ENCODE data around the gene TXNL4B. TPM values are rescaled to one million over a fixed set of nuclear protein-coding genes. Genes with fewer than 3 reads are reported as not detected.

The TXNL4B gene
- total and polyA plus RNA-seq, 2 donors: 7.7 to 16.2 TPM

DNA sequence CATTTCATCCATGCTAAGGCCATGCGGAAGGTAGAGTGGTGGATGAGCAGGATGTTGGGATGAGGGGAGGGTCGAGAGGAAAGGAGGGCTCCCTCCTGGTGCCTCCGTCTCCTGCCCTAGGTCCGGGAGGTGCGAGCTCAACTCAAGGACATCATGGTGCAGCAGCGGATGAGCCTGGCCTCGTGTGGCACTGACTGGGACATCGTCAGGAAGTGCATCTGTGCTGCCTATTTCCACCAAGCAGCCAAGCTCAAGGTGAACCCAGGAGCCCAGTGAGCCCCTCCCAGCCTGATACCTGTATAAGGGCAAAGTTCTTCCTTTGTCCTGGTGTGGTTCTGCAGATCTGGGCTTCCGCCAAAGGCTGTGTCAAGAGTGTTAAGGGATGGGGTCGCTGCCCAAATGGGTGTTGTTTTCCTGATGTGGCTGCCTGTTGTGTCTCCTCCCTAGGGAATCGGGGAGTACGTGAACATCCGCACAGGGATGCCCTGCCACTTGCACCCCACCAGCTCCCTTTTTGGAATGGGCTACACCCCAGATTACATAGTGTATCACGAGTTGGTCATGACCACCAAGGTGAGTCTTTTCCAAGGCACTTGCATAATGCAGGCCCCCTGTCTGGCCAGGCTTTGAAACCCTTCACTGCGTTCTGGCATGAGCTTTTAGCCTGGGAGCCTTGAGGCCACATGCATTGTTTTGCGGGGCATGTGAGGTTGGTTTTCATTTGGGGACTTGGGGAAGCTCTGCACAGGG lies 15.1 kb upstream of the TXNL4B start:
- Histone ChIP-seq H3K4me3 (ENCODE audit: low read depth, low read length) (no peak overlapping the region), H3K4me1 (ENCODE audit: insufficient read depth) (no peaks in the 10 kb centered on the region), H3K27ac (ENCODE audit: low read depth) (no peak overlapping the region), H3K36me3 (ENCODE audit: insufficient read depth) (peaks cover 28% of the 10 kb centered on the region)
- DNase-seq (ENCODE audit: extremely low spot score): no peak
- 87% methylated on average over 16 of the region's 16 CpGs for WGBS

DNA sequence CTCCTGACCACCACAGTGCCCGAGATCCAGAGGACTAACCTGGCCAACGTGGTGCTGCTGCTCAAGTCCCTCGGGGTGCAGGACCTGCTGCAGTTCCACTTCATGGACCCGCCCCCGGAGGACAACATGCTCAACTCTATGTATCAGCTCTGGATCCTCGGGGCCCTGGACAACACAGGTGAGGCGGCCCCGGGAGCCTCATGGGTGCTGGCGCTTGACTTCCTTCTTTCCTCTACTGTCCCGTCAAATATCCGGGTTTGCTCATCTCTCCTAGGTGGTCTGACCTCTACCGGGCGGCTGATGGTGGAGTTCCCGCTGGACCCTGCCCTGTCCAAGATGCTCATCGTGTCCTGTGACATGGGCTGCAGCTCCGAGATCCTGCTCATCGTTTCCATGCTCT lies 14.0 kb upstream of the TXNL4B start:
- no peak for DNase-seq (ENCODE audit: extremely low spot score)
- 93% methylated on average over 17 of the region's 17 CpGs for WGBS
- Histone ChIP-seq H3K4me1 (ENCODE audit: insufficient read depth) (no peaks in the 10 kb centered on the region), H3K4me3 (ENCODE audit: low read depth, low read length) (no peak overlapping the region), H3K27ac (ENCODE audit: low read depth) (no peak overlapping the region), H3K36me3 (ENCODE audit: insufficient read depth) (peaks cover 29% of the 10 kb centered on the region)

- WGBS: 96% methylated on average over 12 of the region's 12 CpGs
- H3K4me1 ChIP-seq (ENCODE audit: insufficient read depth): no peaks in the 10 kb centered on the region
- peaks cover 33% of the 10 kb centered on the region for H3K36me3 ChIP-seq (ENCODE audit: insufficient read depth)
- H3K27ac ChIP-seq (ENCODE audit: low read depth): no peak overlapping the region
- no peak overlapping the region for H3K4me3 ChIP-seq (ENCODE audit: low read depth, low read length)
- no peak for DNase-seq (ENCODE audit: extremely low spot score)
Measured at GRCh38 chr16:72105978-72106377, 12.6 kb upstream of the TXNL4B start.

- no peak overlapping the region for H3K27ac ChIP-seq (ENCODE audit: low read depth)
- WGBS: 97% methylated on average over 9 of the region's 9 CpGs
- no peak for DNase-seq (ENCODE audit: extremely low spot score)
- H3K4me3 ChIP-seq (ENCODE audit: low read depth, low read length): no peak overlapping the region
- peaks cover 27% of the 10 kb centered on the region for H3K36me3 ChIP-seq (ENCODE audit: insufficient read depth)
- no peaks in the 10 kb centered on the region for H3K4me1 ChIP-seq (ENCODE audit: insufficient read depth)
Measured at GRCh38 chr16:72104905-72105304, 11.5 kb upstream of the TXNL4B start.

DNA sequence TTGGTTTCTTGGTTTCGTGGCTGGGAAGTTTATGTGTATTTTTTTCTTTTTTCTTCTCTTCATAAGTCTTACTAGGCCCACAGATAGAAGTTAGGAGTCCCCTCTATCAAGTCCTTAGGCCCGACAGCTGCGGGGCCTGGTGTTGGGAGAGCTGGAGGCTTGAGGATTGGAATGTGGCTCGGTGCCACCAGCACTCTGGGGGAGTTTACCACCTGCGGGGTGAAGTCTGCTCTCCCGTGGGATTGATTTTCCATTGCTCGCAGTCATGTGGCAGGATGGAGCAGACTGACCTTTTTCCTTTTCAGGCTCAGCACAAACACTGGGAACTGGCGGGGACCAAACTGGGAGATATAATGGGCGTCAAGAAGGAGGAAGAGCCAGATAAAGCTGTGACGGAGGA lies 7.8 kb upstream of the TXNL4B start:
- Histone ChIP-seq H3K4me1 (ENCODE audit: insufficient read depth) (no peaks in the 10 kb centered on the region), H3K36me3 (ENCODE audit: insufficient read depth) (peaks cover 19% of the 10 kb centered on the region), H3K4me3 (ENCODE audit: low read depth, low read length) (no peak overlapping the region), H3K27ac (ENCODE audit: low read depth) (no peak overlapping the region)
- WGBS: 89% methylated on average over 10 of the region's 10 CpGs
- DNase-seq (ENCODE audit: extremely low spot score): no peak

DNA sequence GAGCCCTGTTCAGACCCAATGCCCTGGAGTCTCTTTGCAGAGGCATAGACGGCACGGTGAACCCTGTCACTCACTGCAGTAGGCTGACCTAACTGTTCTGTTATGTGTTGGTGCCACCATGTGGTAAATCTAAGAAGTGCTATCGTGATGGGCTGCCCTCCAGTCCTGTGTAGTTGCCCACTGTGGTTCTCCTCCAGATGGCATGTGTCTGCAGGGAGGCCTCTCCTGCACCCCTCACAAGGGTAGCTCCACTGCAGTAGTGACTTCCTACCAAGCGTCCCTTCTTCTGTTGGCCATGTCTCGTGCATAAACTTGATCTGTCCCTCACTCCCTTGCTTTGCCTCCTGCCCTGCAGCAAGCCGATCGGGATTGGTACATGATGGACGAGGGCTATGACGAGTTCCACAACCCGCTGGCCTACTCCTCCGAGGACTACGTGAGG lies 6.0 kb upstream of the TXNL4B start:
- H3K36me3 ChIP-seq (ENCODE audit: insufficient read depth): peaks cover 15% of the 10 kb centered on the region
- no peaks in the 10 kb centered on the region for H3K4me1 ChIP-seq (ENCODE audit: insufficient read depth)
- no peak for DNase-seq (ENCODE audit: extremely low spot score)
- no peak overlapping the region for H3K27ac ChIP-seq (ENCODE audit: low read depth)
- H3K4me3 ChIP-seq (ENCODE audit: low read depth, low read length): no peak overlapping the region
- 70% methylated on average over 12 of the region's 12 CpGs for WGBS

- 81% methylated on average over 15 of the region's 15 CpGs for WGBS
- no peak for DNase-seq (ENCODE audit: extremely low spot score)
- H3K36me3 ChIP-seq (ENCODE audit: insufficient read depth): peaks cover 10% of the 10 kb centered on the region
- no peak overlapping the region for H3K27ac ChIP-seq (ENCODE audit: low read depth)
- no peaks in the 10 kb centered on the region for H3K4me1 ChIP-seq (ENCODE audit: insufficient read depth)
- no peak overlapping the region for H3K4me3 ChIP-seq (ENCODE audit: low read depth, low read length)
Measured at GRCh38 chr16:72098936-72099335, 5.5 kb upstream of the TXNL4B start.

- Histone ChIP-seq H3K36me3 (ENCODE audit: insufficient read depth) (peaks cover 1% of the 10 kb centered on the region), H3K4me1 (ENCODE audit: insufficient read depth) (peaks cover 2% of the 10 kb centered on the region), H3K27ac (ENCODE audit: low read depth) (peak overlapping the region; percentile 83), H3K4me3 (ENCODE audit: low read depth, low read length) (peak overlapping the region; percentile 79)
- 2% methylated on average over 11 of the region's 11 CpGs for WGBS
- no peak for DNase-seq (ENCODE audit: extremely low spot score)
Measured at GRCh38 chr16:72094266-72094610, 818 bp upstream of the TXNL4B start.

- H3K36me3 ChIP-seq (ENCODE audit: insufficient read depth): peaks cover 3% of the 10 kb centered on the region
- WGBS: under 1% methylated on average over 22 of the region's 22 CpGs
Measured at GRCh38 chr16:72092832-72093447, 480 bp downstream of the TXNL4B start.

GRCh38 chr16:72091217-72091616 lies 2.2 kb downstream of the TXNL4B start:
- no peak overlapping the region for H3K4me3 ChIP-seq (ENCODE audit: low read depth, low read length)
- no peak for DNase-seq (ENCODE audit: extremely low spot score)
- 88% methylated on average over 3 of the region's 3 CpGs for WGBS
- H3K4me1 ChIP-seq (ENCODE audit: insufficient read depth): peaks cover 2% of the 10 kb centered on the region
- no peak overlapping the region for H3K27ac ChIP-seq (ENCODE audit: low read depth)
- peaks cover 3% of the 10 kb centered on the region for H3K36me3 ChIP-seq (ENCODE audit: insufficient read depth)

More at GRCh38 chr16:72092832-72093447, 480 bp downstream of the TXNL4B start:
- Histone ChIP-seq H3K27ac (ENCODE audit: low read depth) (peak overlapping the region; percentile 69), H3K4me3 (ENCODE audit: low read depth, low read length) (peak overlapping the region; percentile 84), H3K4me1 (ENCODE audit: insufficient read depth) (peaks cover 2% of the 10 kb centered on the region)
- DNase-seq (ENCODE audit: extremely low spot score): no peak

DNA sequence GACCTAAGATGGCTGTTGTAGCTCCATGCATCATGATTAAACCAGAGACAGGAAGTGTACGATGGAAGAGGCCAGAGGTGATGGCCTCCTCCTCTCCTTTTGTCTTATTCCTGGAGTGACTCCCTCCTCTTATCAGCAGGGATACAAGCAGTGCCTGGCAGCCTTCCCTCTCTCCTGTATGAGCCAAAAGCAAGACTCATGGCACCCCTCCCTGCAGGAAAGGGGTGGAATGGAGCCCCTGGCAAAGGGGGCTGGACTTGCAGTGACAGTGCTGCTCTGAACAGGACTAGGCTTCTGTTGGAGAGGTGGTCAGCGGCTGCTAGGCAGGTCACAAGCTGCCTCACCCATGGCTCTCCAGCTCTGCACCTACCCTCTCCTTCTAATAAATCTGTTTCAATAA lies 8.4 kb downstream of the TXNL4B start:
- Histone ChIP-seq H3K4me3 (ENCODE audit: low read depth, low read length) (no peak overlapping the region), H3K4me1 (ENCODE audit: insufficient read depth) (no peaks in the 10 kb centered on the region), H3K36me3 (ENCODE audit: insufficient read depth) (peaks cover 3% of the 10 kb centered on the region), H3K27ac (ENCODE audit: low read depth) (no peak overlapping the region)
- WGBS: 87% methylated on average over 2 of the region's 2 CpGs
- no peak for DNase-seq (ENCODE audit: extremely low spot score)

GRCh38 chr16:72084445-72084844 lies 9.0 kb downstream of the TXNL4B start:
- WGBS: 98% methylated on average over 10 of the region's 10 CpGs
- no peak for DNase-seq (ENCODE audit: extremely low spot score)
- H3K4me3 ChIP-seq (ENCODE audit: low read depth, low read length): no peak overlapping the region
- peaks cover 3% of the 10 kb centered on the region for H3K36me3 ChIP-seq (ENCODE audit: insufficient read depth)
- H3K4me1 ChIP-seq (ENCODE audit: insufficient read depth): no peaks in the 10 kb centered on the region
- no peak overlapping the region for H3K27ac ChIP-seq (ENCODE audit: low read depth)

- Histone ChIP-seq H3K36me3 (ENCODE audit: insufficient read depth) (no peaks in the 10 kb centered on the region), H3K4me1 (ENCODE audit: insufficient read depth) (no peaks in the 10 kb centered on the region), H3K4me3 (ENCODE audit: low read depth, low read length) (no peak overlapping the region), H3K27ac (ENCODE audit: low read depth) (no peak overlapping the region)
- no peak for DNase-seq (ENCODE audit: extremely low spot score)
- 64% methylated on average over 3 of the region's 3 CpGs for WGBS
Measured at GRCh38 chr16:72083778-72084404, 9.5 kb downstream of the TXNL4B start.

Measured in urinary bladder (tissue), 4 donors.